Activated naive CD4-positive, alpha-beta T cell treated with anti-CD3 and anti-CD28 coated beads, Interleukin-2, amount 50 U/mL, for 72 hours (primary cell): ENCODE results near the gene PLEKHA5. TPM values are rescaled to one million over a fixed set of nuclear protein-coding genes. Genes with fewer than 3 reads are reported as not detected.
"Not testable (repeated sequence)": the region's sequence is repeated elsewhere in the genome, so short reads cannot be mapped to it uniquely, and the experiment has no call there.

Source experiments
- ATAC-seq, 2 donors: fragments of 150-1000 bp; cut with Tn5 transposase; 2 replicates each; pipeline ENCODE4 v1.10.0; 2021; ENCODE audit warnings: mild to moderate bottlenecking in 2 of 2, moderate library complexity in 2 of 2
- DNase-seq, 2 donors: peaks; one replicate each; pipeline ENCODE4 v3.0.0; 2021 to 2022; ENCODE audit warnings: low spot score in 2 of 2
- H3K27ac Mint-ChIP-seq, 2 donors: one replicate each; pipeline ENCODE4 v1.8.0; 2022; ENCODE audit warnings: mild to moderate bottlenecking in 2 of 2, mixed read lengths in 2 of 2
- H3K36me3 Mint-ChIP-seq, 2 donors: one replicate each; pipeline ENCODE4 v1.8.0; 2022; ENCODE audit warnings: mixed read lengths in 2 of 2
- H3K9me3 Mint-ChIP-seq, 2 donors: one replicate each; pipeline ENCODE4 v1.8.0; 2022; ENCODE audit warnings: mixed read lengths in 2 of 2
- total RNA-seq, 2 donors: library from RNA; stranded (reverse); gene quantifications; one replicate each; pipeline ENCODE4 v1.2.3, GENCODE V29; 2022

Gene PLEKHA5
- total RNA-seq, 2 donors from 2014 or later: 0.66 to 2.9 TPM

DNA sequence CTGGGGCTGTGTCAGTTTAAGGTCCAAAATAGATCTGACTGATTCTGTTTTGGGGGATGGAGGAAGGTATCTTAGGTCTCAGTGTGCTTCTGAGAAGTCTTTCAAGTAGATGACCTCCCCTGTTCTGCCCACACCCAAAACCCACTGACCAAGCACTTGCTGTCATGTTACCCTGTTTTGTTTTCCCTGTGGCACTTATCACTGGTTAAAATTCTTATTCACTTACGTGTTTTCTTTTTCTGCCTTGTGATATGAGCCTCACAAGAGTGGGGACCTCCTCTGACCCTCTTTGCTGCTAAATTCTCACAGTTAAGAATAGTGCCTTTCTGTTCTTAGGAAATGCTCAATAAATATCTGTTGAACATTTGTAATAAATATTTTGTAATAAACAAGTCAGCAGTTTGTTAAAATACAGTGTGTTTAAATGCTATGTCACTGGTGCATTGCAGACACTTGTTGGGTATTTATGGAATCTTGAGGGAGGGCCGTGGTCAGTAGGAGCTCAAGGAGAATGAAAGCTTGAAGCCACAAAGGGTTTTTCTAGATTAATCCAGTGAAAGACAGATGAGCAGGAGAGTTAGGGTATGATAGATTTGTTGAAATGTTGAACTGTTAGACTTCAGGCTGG, 20.9 kb downstream of the PLEKHA5 start:
- DNase-seq: no peak
- Mint-ChIP-seq H3K27ac (no peak overlapping the region), H3K36me3 (no peaks in the 10 kb centered on the region), H3K9me3 (no peaks in the 10 kb centered on the region)
- no peak for ATAC-seq

DNA sequence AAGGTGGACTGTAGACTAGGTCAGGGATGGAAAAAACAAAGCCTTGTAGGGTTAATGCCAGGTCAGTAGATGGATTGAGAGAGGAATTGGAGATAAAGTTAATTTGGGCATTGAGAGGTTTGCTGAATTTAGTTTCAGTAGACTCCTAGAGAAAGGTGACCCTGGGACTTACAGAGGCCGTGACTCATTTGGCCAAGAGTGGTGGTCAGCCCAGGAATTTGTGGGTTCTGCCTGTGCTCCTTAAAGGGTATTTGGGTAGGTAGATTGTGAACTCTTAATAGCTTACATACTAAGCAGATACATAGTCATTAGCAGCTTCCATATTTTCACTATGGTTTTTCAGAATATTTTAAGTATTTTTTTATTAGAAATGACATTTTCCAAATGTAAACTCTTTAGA, 21.8 kb downstream of the PLEKHA5 start:
- no peak for ATAC-seq
- Mint-ChIP-seq H3K9me3 (no peaks in the 10 kb centered on the region), H3K27ac (no peak overlapping the region), H3K36me3 (no peaks in the 10 kb centered on the region)
- DNase-seq: no peak

DNA sequence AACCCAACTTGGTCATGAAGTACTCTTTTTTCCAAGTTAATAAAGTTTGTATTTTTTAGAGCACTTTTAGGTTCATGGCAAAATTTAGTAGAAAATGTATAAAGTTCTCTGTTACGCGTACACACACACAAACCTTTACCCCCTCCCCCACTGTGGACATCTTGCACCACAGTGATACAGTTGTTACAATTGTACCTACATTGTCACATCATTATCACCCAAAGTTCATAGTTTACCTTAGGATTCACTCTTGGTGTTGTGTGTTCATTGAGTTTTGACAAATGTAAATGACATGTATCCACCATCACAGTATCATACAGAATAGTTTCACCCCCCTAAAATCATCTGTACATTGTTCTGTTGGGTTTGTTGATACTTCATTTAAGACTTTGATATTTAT, 23.9 kb downstream of the PLEKHA5 start:
- ATAC-seq (no peak), DNase-seq (no peak)
- H3K27ac Mint-ChIP-seq: no peak overlapping the region
- no peaks in the 10 kb centered on the region for H3K36me3 Mint-ChIP-seq
- H3K9me3 Mint-ChIP-seq: no peaks in the 10 kb centered on the region

DNA sequence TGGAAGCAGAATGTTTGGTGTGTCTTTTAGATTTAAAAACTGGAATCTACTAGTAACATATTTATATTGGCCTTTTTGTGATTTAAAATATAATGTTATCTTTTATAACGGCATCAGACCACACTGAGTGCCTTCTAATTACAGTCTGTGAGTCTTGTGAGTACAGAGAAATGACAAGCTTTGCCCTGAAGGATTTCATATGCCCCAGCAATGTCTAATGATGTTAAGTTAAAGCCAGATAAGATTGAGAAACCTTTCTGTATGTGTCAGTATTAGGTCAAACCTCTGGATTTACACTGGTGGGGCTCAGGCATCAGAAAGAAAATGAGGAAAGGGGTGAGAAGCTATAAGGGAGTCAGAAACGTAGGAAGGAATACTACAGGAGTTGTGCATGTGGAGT, 25.2 kb downstream of the PLEKHA5 start:
- Mint-ChIP-seq H3K36me3 (no peaks in the 10 kb centered on the region), H3K9me3 (no peaks in the 10 kb centered on the region), H3K27ac (no peak overlapping the region)
- ATAC-seq (no peak), DNase-seq (no peak)

DNA sequence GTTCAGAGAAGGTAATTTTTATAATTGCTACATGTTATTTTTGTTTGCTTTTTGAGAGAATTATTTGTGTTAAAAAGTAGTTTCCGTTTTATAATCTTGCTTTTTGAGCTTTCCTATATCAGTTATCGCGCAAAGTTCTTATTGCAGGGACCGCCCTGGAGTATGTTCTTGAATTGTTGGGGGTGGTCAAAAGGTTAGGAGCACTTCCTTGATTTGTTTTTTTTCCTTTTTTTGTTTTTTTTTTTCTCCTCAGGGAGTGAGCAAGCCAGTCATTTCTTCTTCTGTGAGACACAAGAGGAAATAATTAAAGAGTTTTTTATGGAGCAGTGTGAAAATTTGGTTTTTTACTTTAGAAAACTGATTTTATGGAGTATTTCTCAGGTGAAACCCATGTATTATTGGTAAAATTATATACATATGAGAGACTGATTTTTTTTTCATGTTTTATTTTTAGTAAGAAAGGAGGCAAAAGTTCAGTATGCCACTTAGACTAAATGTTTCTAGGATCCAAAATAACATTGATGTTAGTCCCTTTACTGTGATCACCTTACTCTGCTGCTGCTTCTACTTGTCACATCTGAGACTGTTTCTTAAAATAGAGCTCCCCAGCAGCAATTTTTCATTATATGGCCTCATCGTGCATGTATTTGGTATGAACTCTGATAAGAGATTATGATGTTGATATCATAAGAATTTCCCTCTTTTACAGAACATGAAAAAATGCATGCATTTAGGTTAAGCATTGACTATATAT, 26.6 kb downstream of the PLEKHA5 start:
- DNase-seq: no peak
- Mint-ChIP-seq H3K9me3 (no peaks in the 10 kb centered on the region), H3K36me3 (no peaks in the 10 kb centered on the region), H3K27ac (no peak overlapping the region)
- ATAC-seq: no peak

DNA sequence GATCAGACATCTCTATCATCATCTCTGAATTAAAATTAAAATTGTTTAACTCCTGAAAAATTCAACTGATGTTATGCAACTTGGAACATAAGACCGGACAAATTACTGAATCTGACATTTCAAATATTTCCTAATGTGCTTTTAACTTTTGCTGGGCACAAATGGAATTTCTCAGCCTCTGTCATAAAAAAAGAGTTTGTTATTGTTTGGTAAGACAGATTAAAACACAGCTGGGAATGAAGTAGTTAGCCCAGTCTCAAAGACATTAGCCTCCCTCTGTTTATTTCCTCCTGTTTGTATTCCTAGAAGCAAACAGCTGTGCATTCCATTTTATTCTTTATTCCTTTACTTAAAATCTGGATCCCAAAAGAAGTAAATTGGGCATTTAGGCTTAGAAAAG, 29.4 kb downstream of the PLEKHA5 start:
- peaks cover 0 to 4% of the 10 kb centered on the region in 2 donors for H3K9me3 Mint-ChIP-seq
- H3K27ac Mint-ChIP-seq: no peak overlapping the region
- DNase-seq (no peak), ATAC-seq (no peak)
- H3K36me3 Mint-ChIP-seq: no peaks in the 10 kb centered on the region

DNA sequence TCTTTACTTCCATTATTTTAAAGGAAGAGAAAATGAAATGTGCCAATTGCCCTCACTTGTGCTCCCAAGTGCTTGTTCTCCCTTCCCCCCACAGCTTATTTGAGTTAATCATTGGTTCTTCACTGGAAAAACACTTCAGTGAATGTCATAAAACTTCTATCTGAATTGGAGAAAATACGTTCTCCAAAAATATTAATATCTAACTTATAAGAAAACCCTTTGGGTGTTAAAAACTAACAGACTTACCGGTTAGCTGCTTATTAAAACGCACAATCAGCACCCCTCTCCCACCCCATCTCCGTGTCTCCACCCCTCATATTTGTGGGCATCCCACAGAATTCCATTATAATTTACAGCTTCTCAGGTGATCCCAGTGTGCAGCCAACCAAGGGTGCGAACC, 31.7 kb downstream of the PLEKHA5 start:
- H3K27ac Mint-ChIP-seq: no peak overlapping the region
- ATAC-seq (no peak), DNase-seq (no peak)
- peaks cover 0 to 11% of the 10 kb centered on the region in 2 donors for H3K9me3 Mint-ChIP-seq
- no peaks in the 10 kb centered on the region for H3K36me3 Mint-ChIP-seq

DNA sequence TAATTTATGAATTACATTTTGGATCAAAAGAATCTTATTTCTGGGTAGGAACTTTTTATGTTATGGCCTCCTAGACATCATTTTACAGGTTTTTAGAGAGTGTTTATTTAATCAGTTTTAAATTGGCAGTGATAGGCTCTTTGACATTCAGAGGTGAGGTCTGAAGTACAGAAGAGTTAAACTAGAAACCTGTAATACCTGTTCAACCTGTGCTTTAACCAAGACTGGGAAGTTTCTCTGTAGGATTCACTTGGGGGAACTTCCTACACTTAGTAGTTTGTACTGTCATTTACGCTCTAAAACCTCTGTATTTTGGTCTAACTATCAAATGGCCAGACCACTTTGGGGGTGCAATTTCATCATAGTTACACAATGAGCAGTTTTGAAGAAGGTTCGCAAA, 35.9 kb downstream of the PLEKHA5 start:
- no peak for ATAC-seq
- Mint-ChIP-seq H3K36me3 (no peaks in the 10 kb centered on the region), H3K27ac (no peak overlapping the region), H3K9me3 (peaks cover 0 to 11% of the 10 kb centered on the region in 2 donors)
- DNase-seq: no peak

DNA sequence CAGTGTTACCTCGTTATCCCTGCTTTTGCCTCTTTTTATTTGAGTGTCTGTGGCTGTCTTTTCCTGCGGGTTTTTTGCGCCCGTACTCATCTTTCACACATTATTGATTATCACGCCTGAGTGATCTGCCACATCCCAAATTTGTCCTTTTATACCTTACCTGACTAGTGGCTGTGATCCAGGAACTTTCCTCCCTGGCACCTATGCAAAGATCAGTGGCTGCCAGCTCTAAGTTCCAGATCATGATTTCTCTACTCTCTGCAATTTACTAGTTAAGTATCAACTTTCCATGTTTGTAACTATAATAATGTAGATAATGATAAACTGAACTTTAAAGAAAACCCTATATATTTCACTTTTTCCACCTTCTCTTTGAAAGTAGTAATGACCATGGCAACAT, 36.9 kb downstream of the PLEKHA5 start:
- ATAC-seq (no peak), DNase-seq (no peak)
- H3K36me3 Mint-ChIP-seq: no peaks in the 10 kb centered on the region
- H3K27ac Mint-ChIP-seq: no peak overlapping the region
- H3K9me3 Mint-ChIP-seq: peaks cover 0 to 11% of the 10 kb centered on the region in 2 donors

DNA sequence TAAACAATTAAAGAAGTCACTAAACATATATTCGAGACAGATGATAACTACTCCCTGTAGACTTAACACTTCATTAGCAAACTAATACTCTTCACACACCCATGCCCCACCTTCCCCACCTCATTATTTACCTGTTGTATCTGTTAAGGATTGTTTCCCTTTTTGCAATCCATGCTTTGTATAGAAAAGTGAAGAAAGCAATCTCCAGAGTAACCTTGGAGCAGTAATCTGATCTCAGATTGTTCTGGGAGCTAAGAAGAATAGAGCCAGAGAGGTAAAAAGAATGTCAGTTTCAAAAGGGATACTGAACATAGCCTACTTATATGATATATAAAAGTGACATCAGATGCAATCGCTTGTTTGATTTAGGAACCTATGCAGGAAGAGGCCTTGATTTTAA, 37.4 kb downstream of the PLEKHA5 start:
- H3K9me3 Mint-ChIP-seq: peaks cover 0 to 11% of the 10 kb centered on the region in 2 donors
- DNase-seq (no peak), ATAC-seq (no peak)
- H3K36me3 Mint-ChIP-seq: no peaks in the 10 kb centered on the region
- H3K27ac Mint-ChIP-seq: no peak overlapping the region

DNA sequence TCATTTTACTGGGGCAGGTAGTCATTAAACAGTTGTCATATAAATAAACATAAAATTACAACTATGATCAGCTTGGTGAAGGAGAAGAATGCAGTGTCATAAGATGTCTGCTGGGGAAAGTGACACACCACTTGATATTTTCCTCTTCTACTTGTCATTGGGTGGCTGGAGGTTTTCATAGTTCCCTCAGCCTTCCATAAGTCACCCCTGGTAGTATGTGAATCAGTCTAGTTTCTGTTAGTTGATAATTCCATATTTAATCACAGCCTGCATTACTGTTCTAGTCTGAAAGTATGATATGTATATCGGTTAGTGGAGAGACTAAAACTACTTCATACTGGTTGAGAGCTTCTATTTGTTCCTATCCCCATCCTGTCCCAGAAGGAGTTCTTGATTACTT, 38.2 kb downstream of the PLEKHA5 start:
- no peak for DNase-seq
- Mint-ChIP-seq H3K36me3 (no peaks in the 10 kb centered on the region), H3K27ac (no peak overlapping the region), H3K9me3 (peaks cover 0 to 11% of the 10 kb centered on the region in 2 donors)
- ATAC-seq: peak in 1 of 2 donors; percentile 37

DNA sequence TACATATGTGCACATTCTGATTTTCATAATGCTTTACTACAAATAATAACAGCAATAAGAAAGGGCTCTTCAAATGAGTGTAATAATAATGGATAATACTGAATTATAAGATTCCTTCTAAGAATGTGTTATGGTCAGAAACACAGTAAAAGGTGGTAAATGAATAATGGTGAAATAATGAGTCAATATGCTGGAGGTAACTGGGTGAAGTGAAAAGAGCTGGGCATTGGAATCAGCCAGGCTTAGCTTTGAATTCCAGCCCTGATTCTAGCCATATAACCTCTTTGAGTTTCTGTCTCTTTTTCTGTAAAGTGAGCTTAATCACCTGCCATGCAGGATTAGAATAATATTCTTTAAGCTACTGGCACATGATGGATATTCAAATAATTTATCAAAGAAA, 39.1 kb downstream of the PLEKHA5 start:
- DNase-seq (no peak), ATAC-seq (no peak)
- H3K9me3 Mint-ChIP-seq: peaks cover 0 to 8% of the 10 kb centered on the region in 2 donors
- H3K27ac Mint-ChIP-seq: no peak overlapping the region
- no peaks in the 10 kb centered on the region for H3K36me3 Mint-ChIP-seq

DNA sequence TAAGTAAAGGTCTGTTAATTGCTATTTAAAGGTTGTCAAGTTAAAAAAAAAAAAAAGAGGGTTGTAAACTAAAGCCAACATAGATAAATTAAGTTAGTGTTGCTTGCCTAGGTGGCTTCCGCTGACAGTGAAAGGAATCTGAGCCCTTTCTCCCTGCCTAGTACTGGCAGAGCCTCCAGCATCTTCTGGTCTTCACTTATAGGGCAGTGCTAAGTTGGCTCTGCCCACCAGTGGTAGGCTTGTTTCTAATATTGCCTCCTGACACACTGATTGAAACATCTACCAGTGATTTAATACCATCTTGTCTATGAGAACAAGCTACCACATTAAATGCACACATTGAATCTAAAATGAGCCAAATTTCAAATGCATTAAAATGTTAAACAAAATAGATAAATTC, 39.7 kb downstream of the PLEKHA5 start:
- Mint-ChIP-seq H3K27ac (no peak overlapping the region), H3K36me3 (no peaks in the 10 kb centered on the region), H3K9me3 (peaks cover 0 to 7% of the 10 kb centered on the region in 2 donors)
- DNase-seq (no peak), ATAC-seq (no peak)

DNA sequence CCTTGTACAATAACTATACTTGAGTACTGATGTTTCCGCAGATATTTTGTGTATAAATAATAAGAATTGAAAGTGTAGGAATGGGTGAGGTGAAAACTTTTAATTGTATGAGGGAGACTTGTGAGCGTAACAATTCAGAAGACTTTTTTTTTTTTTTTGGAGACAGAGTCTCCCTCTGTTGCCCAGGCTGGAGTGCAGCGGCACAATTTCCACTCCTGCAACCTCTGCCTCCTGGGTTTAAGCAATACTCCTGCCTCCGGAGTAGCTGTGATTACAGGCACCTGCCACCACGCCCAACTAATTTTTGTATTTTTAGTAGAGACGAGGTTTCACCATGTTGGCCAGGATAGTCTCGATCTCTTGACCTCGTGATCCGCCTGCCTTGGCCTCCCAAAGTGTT, 40.8 kb downstream of the PLEKHA5 start:
- not testable (repeated sequence) for DNase-seq, ATAC-seq, H3K36me3 Mint-ChIP-seq, H3K27ac Mint-ChIP-seq, H3K9me3 Mint-ChIP-seq

DNA sequence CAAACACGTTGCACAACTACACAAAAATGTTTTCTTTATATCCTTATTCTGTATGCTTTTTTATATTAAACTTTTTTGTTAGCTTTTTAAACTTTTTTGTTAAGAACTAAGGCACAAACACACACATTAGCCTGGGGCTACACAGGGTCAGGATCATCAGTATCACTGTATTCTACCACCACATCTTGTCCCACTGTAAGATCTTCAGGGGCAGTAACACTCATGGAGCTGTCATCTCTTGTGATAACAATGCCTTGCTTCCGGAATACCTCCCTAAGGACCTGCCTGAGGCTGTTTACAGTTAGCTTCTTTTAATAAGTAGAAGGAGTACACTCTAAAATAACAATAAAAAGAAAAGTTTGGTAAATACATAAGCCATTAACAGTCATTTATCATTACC, 42.2 kb downstream of the PLEKHA5 start:
- H3K27ac Mint-ChIP-seq: no peak overlapping the region
- ATAC-seq (no peak), DNase-seq (no peak)
- no peaks in the 10 kb centered on the region for H3K9me3 Mint-ChIP-seq
- no peaks in the 10 kb centered on the region for H3K36me3 Mint-ChIP-seq

DNA sequence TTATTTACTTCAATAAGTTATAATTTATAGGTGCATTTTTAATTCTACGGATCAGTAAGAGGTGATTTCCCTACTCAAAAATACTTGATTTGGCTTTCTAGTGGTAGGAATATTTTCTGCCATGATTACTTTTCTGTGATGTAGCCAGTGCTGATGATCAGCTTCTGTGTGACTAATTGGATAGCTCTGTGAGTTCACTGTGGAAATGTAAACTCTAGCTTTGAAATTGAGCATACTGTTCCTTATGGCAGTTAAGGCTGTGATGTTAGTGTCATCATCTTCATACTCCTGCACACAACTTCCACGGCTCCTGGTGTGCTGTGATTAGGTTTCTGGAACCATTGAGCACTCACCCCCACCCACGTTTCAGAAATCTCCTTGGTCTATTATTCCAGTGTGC, 48.2 kb downstream of the PLEKHA5 start:
- Mint-ChIP-seq H3K36me3 (no peaks in the 10 kb centered on the region), H3K9me3 (no peaks in the 10 kb centered on the region), H3K27ac (no peak overlapping the region)
- DNase-seq (no peak), ATAC-seq (no peak)

DNA sequence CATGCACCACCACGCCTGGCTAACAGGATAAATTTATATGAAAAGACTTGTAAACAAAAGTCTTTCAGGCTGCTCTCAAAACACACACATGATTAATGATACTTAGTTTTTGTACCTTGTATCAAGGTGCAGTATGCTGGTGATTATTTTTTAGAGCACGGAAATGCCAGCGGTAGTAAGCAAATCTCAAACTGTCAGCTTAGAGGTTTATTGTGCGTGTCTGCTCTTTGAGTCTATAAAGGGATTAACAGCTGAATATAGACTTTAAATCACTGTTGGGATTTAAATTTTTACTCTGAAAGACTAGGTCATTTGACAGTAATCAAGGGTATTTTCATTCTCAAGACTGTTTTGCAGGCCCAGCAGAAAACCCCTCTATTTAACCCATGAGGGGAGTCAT, 50.5 kb downstream of the PLEKHA5 start:
- DNase-seq (no peak), ATAC-seq (no peak)
- H3K9me3 Mint-ChIP-seq: no peaks in the 10 kb centered on the region
- H3K27ac Mint-ChIP-seq: no peak overlapping the region
- no peaks in the 10 kb centered on the region for H3K36me3 Mint-ChIP-seq
